Smooth muscle cell (in vitro differentiated cells): ENCODE results near the gene ZNF490. TPM values are rescaled to one million over a fixed set of nuclear protein-coding genes. Genes with fewer than 3 reads are reported as not detected.
"Not testable (repeated sequence)": the region's sequence is repeated elsewhere in the genome, so short reads cannot be mapped to it uniquely, and the experiment has no call there.

ENCODE experiments used
- DNase-seq: peaks from one replicate; lab custom pipeline; 2025; ENCODE audit not compliant: unreplicated experiment; lab: John Stamatoyannopoulos, UW
- H2AFZ ChIP-seq: fragments of 200-600 bp; sonication (generic); 2 replicates; pipeline ENCODE4 v1.6.0; 2016; ENCODE audit warnings: antibody characterized with exemption, low read depth, mild to moderate bottlenecking
- H3F3A ChIP-seq: fragments of 200-600 bp; sonication (generic); 2 replicates; pipeline ENCODE4 v1.6.0; 2017; ENCODE audit warnings: antibody characterized with exemption, low read depth
- H3K27ac ChIP-seq: fragments of 200-600 bp; sonication (generic); 2 replicates; pipeline ENCODE4 v1.5.1; 2016; ENCODE audit warnings: low read depth, mild to moderate bottlenecking
- H3K27me3 ChIP-seq: fragments of 200-600 bp; sonication (generic); 2 replicates; pipeline ENCODE4 v1.6.1; 2016; ENCODE audit warnings: low read depth, mild to moderate bottlenecking
- H3K36me3 ChIP-seq: fragments of 200-600 bp; sonication (generic); 2 replicates; pipeline ENCODE4 v1.5.1; 2016; ENCODE audit warnings: low read depth
- H3K4me1 ChIP-seq: fragments of 200-600 bp; sonication (generic); 2 replicates; pipeline ENCODE4 v1.5.1; 2016; ENCODE audit warnings: low read depth
- H3K4me2 ChIP-seq: fragments of 200-600 bp; sonication (generic); 2 replicates; pipeline ENCODE4 v1.6.0; 2016; ENCODE audit warnings: mild to moderate bottlenecking
- H3K4me3 ChIP-seq: fragments of 200-600 bp; sonication (generic); 2 replicates; pipeline ENCODE4 v1.5.1; 2016; ENCODE audit warnings: mild to moderate bottlenecking
- H3K79me2 ChIP-seq: fragments of 200-600 bp; sonication (generic); 2 replicates; pipeline ENCODE4 v1.6.0; 2016; ENCODE audit warnings: low read depth, mild to moderate bottlenecking
- H3K9ac ChIP-seq: fragments of 200-600 bp; sonication (generic); 2 replicates; pipeline ENCODE4 v1.6.0; 2016; ENCODE audit warnings: low read depth
- H3K9me3 ChIP-seq: fragments of 200-600 bp; sonication (generic); replicated peaks from 2 replicates; pipeline ENCODE4 v1.5.1; 2016; ENCODE audit warnings: low read depth
- H4K20me1 ChIP-seq: fragments of 200-600 bp; sonication (generic); 2 replicates; pipeline ENCODE4 v1.6.0; 2016; ENCODE audit warnings: low read depth
- CTCF ChIP-seq: fragments of 200-600 bp; sonication (generic); IDR thresholded peaks from 2 replicates; pipeline ENCODE4 v1.5.1; 2017; ENCODE audit warnings: borderline replicate concordance, mild to moderate bottlenecking, antibody characterized with exemption; ENCODE audit not compliant: insufficient read depth, poor library complexity, severe bottlenecking
- WGBS: methylation state at CpG from one replicate; pipeline ENCODE4 v1.1.7; 2016; ENCODE audit warnings: low lambda C conversion rate; 5-methylcytosine and 5-hydroxymethylcytosine counted together
- polyA plus RNA-seq: library from polyadenylated mRNA; unstranded; fragments of >200 nt; fragmentation: Nextera tagmentation; extraction: Ambion mirVana; gene quantifications from 2 replicates; pipeline ENCODE4 v1.2.1, GENCODE V29; 2016
- total RNA-seq: library from RNA; depleted of rRNA; stranded (reverse); fragments of >200 nt; gene quantifications from 2 replicates; pipeline ENCODE4 v1.2.3, GENCODE V29; 2014

The ZNF490 gene
- total and polyA plus RNA-seq, 2 experiments from 2014 or later: 1.1 to 7.1 TPM

- no peaks in the 10 kb centered on the region for H3K9me3 ChIP-seq
- H3K36me3 ChIP-seq: peaks cover 4% of the 10 kb centered on the region
- H3K27ac ChIP-seq: no peak overlapping the region
- no peak overlapping the region for H3K9ac ChIP-seq
- no peak overlapping the region for H2AFZ ChIP-seq
- H3K4me2 ChIP-seq: no peak overlapping the region
- H3F3A ChIP-seq: no peaks in the 10 kb centered on the region
- 64% methylated on average over 23 of the region's 31 CpGs for WGBS
- no peaks in the 10 kb centered on the region for H3K79me2 ChIP-seq
- H3K4me1 ChIP-seq: no peaks in the 10 kb centered on the region
- H4K20me1 ChIP-seq: no peaks in the 10 kb centered on the region
- no peak overlapping the region for H3K4me3 ChIP-seq
- DNase-seq: no peak
- no peaks in the 10 kb centered on the region for H3K27me3 ChIP-seq
- TF ChIP-seq CTCF: no peak
Observed at GRCh38 chr19:12647490-12648071, 37.0 kb upstream of the ZNF490 start.

- Histone ChIP-seq H3F3A (no peaks in the 10 kb centered on the region), H3K9ac (no peak overlapping the region), H3K4me3 (no peak overlapping the region), H4K20me1 (no peaks in the 10 kb centered on the region), H3K36me3 (peaks cover 3% of the 10 kb centered on the region), H3K4me2 (no peak overlapping the region), H3K79me2 (no peaks in the 10 kb centered on the region), H3K27me3 (no peaks in the 10 kb centered on the region), H3K27ac (no peak overlapping the region), H3K4me1 (no peaks in the 10 kb centered on the region), H3K9me3 (no peaks in the 10 kb centered on the region), H2AFZ (no peak overlapping the region)
- 83% methylated on average over 8 of the region's 8 CpGs for WGBS
- DNase-seq: no peak
- TF ChIP-seq CTCF: no peak
Observed at GRCh38 chr19:12647047-12647446, 36.4 kb upstream of the ZNF490 start.

DNA sequence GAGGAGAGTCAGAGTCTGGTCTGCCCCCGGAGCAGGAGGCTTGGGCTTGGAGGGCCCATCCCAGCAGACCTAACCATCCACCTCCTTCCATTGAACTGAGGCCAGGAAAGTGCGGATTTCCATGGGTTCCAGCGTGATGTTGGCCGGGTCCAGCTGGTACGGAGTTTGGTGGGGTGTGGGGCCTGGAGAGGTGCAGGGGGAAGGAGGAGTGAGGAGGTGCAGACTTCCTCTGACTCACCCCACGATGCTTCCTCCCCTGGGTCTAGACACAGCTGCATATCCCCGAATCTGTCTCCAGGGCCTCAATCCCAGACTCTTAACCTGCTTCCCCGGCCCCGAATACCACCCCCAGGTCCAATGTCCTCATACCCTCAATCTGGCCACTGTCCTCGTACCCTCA, 35.9 kb upstream of the ZNF490 start:
- 94% methylated on average over 9 of the region's 10 CpGs for whole genome bisulfite sequencing
- DNase-seq: no peak
- no peak overlapping the region for H3K4me3 ChIP-seq
- H3K4me2 ChIP-seq: no peak overlapping the region
- TF ChIP-seq CTCF: no peak
- no peaks in the 10 kb centered on the region for H3K79me2 ChIP-seq
- no peaks in the 10 kb centered on the region for H3K9me3 ChIP-seq
- H3K27me3 ChIP-seq: no peaks in the 10 kb centered on the region
- H3F3A ChIP-seq: no peaks in the 10 kb centered on the region
- H3K27ac ChIP-seq: no peak overlapping the region
- no peak overlapping the region for H2AFZ ChIP-seq
- no peak overlapping the region for H3K9ac ChIP-seq
- no peaks in the 10 kb centered on the region for H3K4me1 ChIP-seq
- no peaks in the 10 kb centered on the region for H3K36me3 ChIP-seq
- H4K20me1 ChIP-seq: no peaks in the 10 kb centered on the region

- H3K9ac ChIP-seq, H4K20me1 ChIP-seq, H3K27me3 ChIP-seq, H3K9me3 ChIP-seq, H3F3A ChIP-seq, DNase-seq, H3K4me1 ChIP-seq, H3K36me3 ChIP-seq, H3K27ac ChIP-seq, H3K4me2 ChIP-seq, H3K79me2 ChIP-seq, H2AFZ ChIP-seq, H3K4me3 ChIP-seq: not testable (repeated sequence)
- 97% methylated on average over 14 of the region's 14 CpGs for WGBS
Observed at GRCh38 chr19:12643716-12644115, 33.1 kb upstream of the ZNF490 start.
